GM12878 (cell line): ENCODE results near the gene WDTC1. TPM values are rescaled to one million over a fixed set of nuclear protein-coding genes. Genes with fewer than 3 reads are reported as not detected.
A peak's percentile ranks its signal among the peaks of the same experiment; 100 is the strongest.

ENCODE experiments used
- ATAC-seq: fragments of 200-7000 bp; cut with Tn5 transposase; 3 replicates; pipeline ENCODE4 v1.9.1; 2020; ENCODE audit warnings: mild to moderate bottlenecking, moderate library complexity
- BruUV-seq: library from RNA; stranded (reverse); fragments of 400-500 nt; replicated peaks from 2 replicates; lab custom pipeline; 2021; lab: Mats Ljungman, UMichigan
- CTCF ChIA-PET: fragments of 300-600 bp; sonication (Branson Sonifier 250); formaldehyde crosslinking; extraction: SDS; loops from one replicate; lab custom pipeline; 2021; ENCODE audit warnings: inconsistent platforms; lab: Yijun Ruan, JAX
- POLR2A ChIA-PET: fragments of 350-600 bp; formaldehyde crosslinking; extraction: SDS; loops from one replicate; lab custom pipeline; 2021; ENCODE audit warnings: inconsistent platforms; lab: Charles Lee
- RAD21 ChIA-PET: fragments of 300-600 bp; sonication (Branson Sonifier 250); formaldehyde crosslinking; loops from one replicate; lab custom pipeline; 2023; ENCODE audit warnings: antibody characterized with exemption; ENCODE audit not compliant: unreplicated experiment; lab: Charles Lee
- SMC1A ChIA-PET: fragments of 300-600 bp; sonication (Branson Sonifier 250); formaldehyde crosslinking; loops from one replicate; lab custom pipeline; 2023; ENCODE audit not compliant: unreplicated experiment, uncharacterized antibody; lab: Charles Lee
- DNase-seq: peaks from one replicate; pipeline ENCODE4 v3.0.0-alpha.2; 2011; ENCODE audit warnings: low read depth, low spot score
- FAIRE-seq: peaks from 3 replicates; lab custom pipeline; 2011; peaks lifted over from hg19 to GRCh38; lab: Jason Lieb, UNC
- H2AFZ ChIP-seq: 2 replicates; pipeline ENCODE4 v1.6.0; 2011; ENCODE audit warnings: low read depth, low read length, control low read depth; ENCODE audit not compliant: control insufficient read depth
- H3K27ac ChIP-seq: 2 replicates; pipeline ENCODE4 v1.5.1; 2011; ENCODE audit warnings: control low read depth; ENCODE audit not compliant: control insufficient read depth, insufficient read depth
- H3K27me3 ChIP-seq, 2 experiments: replicated peaks in 1 of 2; 2 replicates each; pipeline versions ENCODE4 v1.6.0 to v1.6.1; 2011; ENCODE audit warnings: low read length in 1 of 2; ENCODE audit not compliant: control insufficient read depth in 2 of 2, insufficient read depth in 2 of 2
- H3K36me3 ChIP-seq, 2 experiments: 2 replicates each; pipeline ENCODE4 v1.5.1; 2011; ENCODE audit warnings: low read length in 1 of 2; ENCODE audit not compliant: control insufficient read depth in 2 of 2, insufficient read depth in 2 of 2
- H3K4me1 ChIP-seq: 2 replicates; pipeline ENCODE4 v1.6.1; 2011; ENCODE audit warnings: mild to moderate bottlenecking, low read length, moderate library complexity, mixed read lengths; ENCODE audit not compliant: control insufficient read depth, insufficient read depth
- H3K4me2 ChIP-seq: 2 replicates; pipeline ENCODE4 v1.6.0; 2011; ENCODE audit warnings: control low read depth; ENCODE audit not compliant: control insufficient read depth, insufficient read depth
- H3K4me3 ChIP-seq: fragments of 200-600 bp; sonication (generic); 2 replicates; pipeline ENCODE4 v1.5.1; 2016
- H3K79me2 ChIP-seq: 2 replicates; pipeline ENCODE4 v1.6.0; 2011; ENCODE audit warnings: low read length; ENCODE audit not compliant: control insufficient read depth, insufficient read depth
- H3K9ac ChIP-seq: 2 replicates; pipeline ENCODE4 v1.8.0; 2011; ENCODE audit warnings: low read length, control low read depth, mixed read lengths; ENCODE audit not compliant: control insufficient read depth, insufficient read depth
- H3K9me3 ChIP-seq: replicated peaks from 3 replicates; pipeline ENCODE4 v1.5.1; 2011; ENCODE audit warnings: mild to moderate bottlenecking, low read length; ENCODE audit not compliant: control insufficient read depth, insufficient read depth
- H4K20me1 ChIP-seq: 2 replicates; pipeline ENCODE4 v1.6.0; 2011; ENCODE audit not compliant: control insufficient read depth, insufficient read depth
- ATF7 ChIP-seq: fragments of 450-650 bp; IDR thresholded peaks from 2 replicates; pipeline ENCODE4 v1.6.1; 2016; ENCODE audit warnings: low read depth, mild to moderate bottlenecking
- DPF2 ChIP-seq: fragments of 450-650 bp; IDR thresholded peaks from 2 replicates; pipeline ENCODE4 v1.6.1; 2017; ENCODE audit warnings: mild to moderate bottlenecking
- EGR1 ChIP-seq, 2 experiments: IDR thresholded peaks; 1 replicate in 1 of 2; 2 replicates in 1 of 2; pipeline ENCODE4 v1.6.1; 2011 to 2012; ENCODE audit warnings: low read depth in 2 of 2, low read length in 2 of 2, borderline replicate concordance in 1 of 2, mild to moderate bottlenecking in 1 of 2, moderate library complexity in 1 of 2
- IKZF2 ChIP-seq, 2 experiments: fragments of 450-650 bp; IDR thresholded peaks; 2 replicates each; pipeline ENCODE4 v1.6.1; 2017; ENCODE audit warnings: mild to moderate bottlenecking in 2 of 2, moderate library complexity in 2 of 2
- LARP7 ChIP-seq: fragments of 450-650 bp; IDR thresholded peaks from 2 replicates; pipeline ENCODE4 v1.6.1; 2017; ENCODE audit warnings: mild to moderate bottlenecking
- NBN ChIP-seq: fragments of 450-650 bp; IDR thresholded peaks from 2 replicates; pipeline ENCODE4 v1.6.1; 2016
- POLR2A ChIP-seq: IDR thresholded peaks from 2 replicates; pipeline ENCODE4 v1.6.1; 2011; ENCODE audit warnings: low read depth, mild to moderate bottlenecking, low read length
- YY1 ChIP-seq: IDR thresholded peaks from 2 replicates; pipeline ENCODE4 v1.6.1; 2011; ENCODE audit warnings: low read depth, mild to moderate bottlenecking, low read length
- WGBS: methylation state at CpG from one replicate; pipeline ENCODE4 v1.1.6; 2016; ENCODE audit warnings: low lambda C conversion rate; ENCODE audit not compliant: insufficient replicate concordance, insufficient coverage; ENCODE audit errors: missing lambda C conversion rate; 5-methylcytosine and 5-hydroxymethylcytosine counted together
- in situ Hi-C: fragments of 300-500 bp; cut with MboI; formaldehyde crosslinking; loops from 9 replicates; pipeline ENCODE4 v1.14.3; 2018; ENCODE audit warnings: mixed read lengths
- intact Hi-C: fragments of 100-400 bp; cut with micrococcal nuclease; formaldehyde crosslinking; loops from one replicate; pipeline ENCODE4 v1.14.2; 2022; ENCODE audit not compliant: unreplicated experiment
- polyA plus RNA-seq, 11 experiments: library from polyadenylated mRNA; depleted of rRNA in 4 of 11; unstranded in 6 of 11; stranded (reverse) in 5 of 11; fragments of >200 nt; fragmentation: Nextera tagmentation in 4 of 11; fragmentation: Illumina TruSeq in 1 of 11; extraction: Ambion mirVana in 4 of 11; extraction: Trizol in 1 of 11; gene quantifications; 1 replicate in 1 of 11; 2 replicates in 10 of 11; pipeline versions ENCODE4 v1.2.1 to v1.2.3, GENCODE V29; 2011 to 2016; ENCODE audit warnings: inconsistent platforms in 2 of 11, missing spikeins in 2 of 11, low read depth in 1 of 11
- total RNA-seq, 4 experiments: library from RNA; depleted of rRNA in 3 of 4; stranded (reverse); fragments of >200 nt in 3 of 4; fragmentation: Illumina TruSeq in 1 of 4; extraction: Trizol in 1 of 4; gene quantifications; 2 replicates each; pipeline versions ENCODE4 v1.2.1 to v1.2.3, GENCODE V29; 2013 to 2021
- TF ChIP-seq, protein P1 (sequence below): fragments of 450-650 bp; IDR thresholded peaks from 2 replicates; pipeline ENCODE4 v1.6.1; 2018; ENCODE audit warnings: mild to moderate bottlenecking, low read depth, moderate library complexity; ENCODE audit not compliant: partially characterized antibody
- TF ChIP-seq, protein P2 (sequence below): fragments of 450-650 bp; IDR thresholded peaks from 2 replicates; pipeline ENCODE4 v1.6.1; 2014; ENCODE audit warnings: mild to moderate bottlenecking
- TF ChIP-seq, protein P3 (sequence below): fragments of 450-650 bp; IDR thresholded peaks from 2 replicates; pipeline ENCODE4 v1.6.1; 2016; ENCODE audit warnings: mild to moderate bottlenecking
- TF ChIP-seq, protein P4 (sequence below): fragments of 450-650 bp; IDR thresholded peaks from 2 replicates; pipeline ENCODE4 v1.6.1; 2016; ENCODE audit warnings: mild to moderate bottlenecking
- TF ChIP-seq, protein P5 (sequence below): fragments of 450-650 bp; IDR thresholded peaks from 2 replicates; pipeline ENCODE4 v1.6.1; 2018; ENCODE audit warnings: borderline replicate concordance, mild to moderate bottlenecking; ENCODE audit not compliant: partially characterized antibody

Gene WDTC1
- total and polyA plus RNA-seq, 10 of the 15 experiments (the other 5 are each of a cell fraction or from before 2014, with no cell fraction given): 0.21 to 28.7 (median 7.6) TPM

DNA sequence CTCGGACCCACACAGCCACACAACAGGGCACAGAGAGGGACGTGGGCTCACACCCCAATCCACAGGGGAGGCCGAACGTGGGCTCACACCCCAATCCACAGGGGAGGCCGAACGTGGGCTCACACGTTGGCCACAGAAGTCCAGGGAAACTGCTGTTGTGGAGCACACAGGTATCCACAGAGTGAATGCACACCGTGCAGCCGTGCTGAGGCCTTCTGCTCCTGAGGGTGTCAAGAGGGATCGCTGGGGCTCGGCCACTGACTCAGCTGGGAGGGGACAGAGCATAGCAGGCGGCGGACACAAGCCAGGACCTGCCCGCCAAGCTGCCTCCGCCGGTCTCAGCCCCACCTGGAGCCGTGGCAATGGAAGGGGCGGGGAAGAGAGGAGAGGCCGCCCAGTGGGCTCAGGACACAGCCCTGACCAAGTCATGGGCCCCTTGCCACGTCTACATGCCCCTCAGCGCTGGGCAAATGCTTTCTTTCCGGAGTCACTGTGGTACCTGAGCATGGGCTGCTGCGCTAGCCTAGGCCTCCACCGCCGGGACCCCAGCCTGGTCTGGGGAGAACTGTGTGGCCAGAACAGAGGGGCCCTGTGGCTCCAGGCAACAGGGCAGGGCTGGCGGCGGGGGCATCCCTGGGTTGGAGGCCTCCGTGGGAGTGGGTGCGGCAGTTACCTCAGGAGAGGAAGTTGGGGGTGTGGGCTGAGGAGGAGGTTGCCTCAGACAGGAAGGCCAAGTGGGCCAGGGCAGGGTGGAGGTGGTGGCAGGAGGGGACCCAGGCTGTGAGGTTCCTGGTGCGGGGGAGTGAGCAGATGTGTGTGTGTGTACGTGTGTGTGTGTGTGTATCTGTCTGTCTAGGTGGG lies 108.6 kb downstream of the WDTC1 start:
- intact Hi-C loops (no loop called here), in situ Hi-C loops (no loop called here)
- H3K9ac ChIP-seq: peak overlapping the region; percentile 79
- RAD21 ChIA-PET: interaction anchor here (0.9 kb wide), 1 partner anchor 38 kb away, joined by 3 read pairs; no protein-coding TSS in a partner anchor
- peaks cover 33% of the 10 kb centered on the region for H3K4me1 ChIP-seq
- no peaks in the 10 kb centered on the region for H4K20me1 ChIP-seq
- peak overlapping the region; percentile 74 for H2AFZ ChIP-seq
- H3K4me2 ChIP-seq: peak overlapping the region; percentile 70
- peak overlapping the region; percentile 72 for H3K4me3 ChIP-seq
- peak overlapping the region; percentile 73 for H3K27ac ChIP-seq
- FAIRE-seq (peak; percentile 75), DNase-seq (no peak), ATAC-seq (peak; percentile 58)
- BruUV-seq: no TSS peak
- H3K36me3 ChIP-seq: no peaks in the 10 kb centered on the region
- H3K27me3 ChIP-seq: no peaks in the 10 kb centered on the region
- WGBS: under 1% methylated on average over 31 of the region's 31 CpGs
- peaks cover 5% of the 10 kb centered on the region for H3K79me2 ChIP-seq
- POLR2A ChIA-PET: interaction anchor here (1.3 to 2.2 kb wide), 3 partner anchors 20 to 23 kb away, joined by 4 to 8 read pairs (median 6); no protein-coding TSS in a partner anchor
- H3K9me3 ChIP-seq: no peaks in the 10 kb centered on the region
- SMC1A ChIA-PET: interaction anchor here (1.0 to 1.5 kb wide), 4 partner anchors 22 to 214 kb away, joined by 3 to 6 read pairs (median 3); no protein-coding TSS in a partner anchor
- CTCF ChIA-PET: interaction anchor here (0.7 to 3.5 kb wide), 10 partner anchors 10 to 214 kb away, joined by 3 to 23 read pairs (median 4); no protein-coding TSS in a partner anchor
- TF ChIP-seq DPF2 (0 out of 2 replicates have a peak, but pooled peaks have one; percentile 36), EGR1 (IDR thresholded peaks at IDR 0.05; ENCODE audit: borderline replicate concordance in 1 of 2, low read depth in 2 of 2, low read length in 2 of 2) (peak in 1 of 2 experiments; percentile 93; a peak in 2 of 3 replicates), ATF7 (peak; percentile 51), LARP7 (0 out of 2 replicates have a peak, but pooled peaks have one; percentile 9), NBN (0 out of 2 replicates have a peak, but pooled peaks have one; percentile 35), POLR2A (peak; percentile 50), IKZF2 (IDR thresholded peaks at IDR 0.05) (peak in 1 of 2 experiments; percentile 32; a peak in 1 of 4 replicates), YY1 (0 out of 2 replicates have a peak, but pooled peaks have one; percentile 21)
- TF ChIP-seq, protein P1, sequence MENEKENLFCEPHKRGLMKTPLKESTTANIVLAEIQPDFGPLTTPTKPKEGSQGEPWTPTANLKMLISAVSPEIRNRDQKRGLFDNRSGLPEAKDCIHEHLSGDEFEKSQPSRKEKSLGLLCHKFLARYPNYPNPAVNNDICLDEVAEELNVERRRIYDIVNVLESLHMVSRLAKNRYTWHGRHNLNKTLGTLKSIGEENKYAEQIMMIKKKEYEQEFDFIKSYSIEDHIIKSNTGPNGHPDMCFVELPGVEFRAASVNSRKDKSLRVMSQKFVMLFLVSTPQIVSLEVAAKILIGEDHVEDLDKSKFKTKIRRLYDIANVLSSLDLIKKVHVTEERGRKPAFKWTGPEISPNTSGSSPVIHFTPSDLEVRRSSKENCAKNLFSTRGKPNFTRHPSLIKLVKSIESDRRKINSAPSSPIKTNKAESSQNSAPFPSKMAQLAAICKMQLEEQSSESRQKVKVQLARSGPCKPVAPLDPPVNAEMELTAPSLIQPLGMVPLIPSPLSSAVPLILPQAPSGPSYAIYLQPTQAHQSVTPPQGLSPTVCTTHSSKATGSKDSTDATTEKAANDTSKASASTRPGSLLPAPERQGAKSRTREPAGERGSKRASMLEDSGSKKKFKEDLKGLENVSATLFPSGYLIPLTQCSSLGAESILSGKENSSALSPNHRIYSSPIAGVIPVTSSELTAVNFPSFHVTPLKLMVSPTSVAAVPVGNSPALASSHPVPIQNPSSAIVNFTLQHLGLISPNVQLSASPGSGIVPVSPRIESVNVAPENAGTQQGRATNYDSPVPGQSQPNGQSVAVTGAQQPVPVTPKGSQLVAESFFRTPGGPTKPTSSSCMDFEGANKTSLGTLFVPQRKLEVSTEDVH: no peak
- TF ChIP-seq, protein P2, sequence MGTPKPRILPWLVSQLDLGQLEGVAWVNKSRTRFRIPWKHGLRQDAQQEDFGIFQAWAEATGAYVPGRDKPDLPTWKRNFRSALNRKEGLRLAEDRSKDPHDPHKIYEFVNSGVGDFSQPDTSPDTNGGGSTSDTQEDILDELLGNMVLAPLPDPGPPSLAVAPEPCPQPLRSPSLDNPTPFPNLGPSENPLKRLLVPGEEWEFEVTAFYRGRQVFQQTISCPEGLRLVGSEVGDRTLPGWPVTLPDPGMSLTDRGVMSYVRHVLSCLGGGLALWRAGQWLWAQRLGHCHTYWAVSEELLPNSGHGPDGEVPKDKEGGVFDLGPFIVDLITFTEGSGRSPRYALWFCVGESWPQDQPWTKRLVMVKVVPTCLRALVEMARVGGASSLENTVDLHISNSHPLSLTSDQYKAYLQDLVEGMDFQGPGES: 0 out of 2 replicates have a peak, but pooled peaks have one; percentile 33
- TF ChIP-seq, protein P3, sequence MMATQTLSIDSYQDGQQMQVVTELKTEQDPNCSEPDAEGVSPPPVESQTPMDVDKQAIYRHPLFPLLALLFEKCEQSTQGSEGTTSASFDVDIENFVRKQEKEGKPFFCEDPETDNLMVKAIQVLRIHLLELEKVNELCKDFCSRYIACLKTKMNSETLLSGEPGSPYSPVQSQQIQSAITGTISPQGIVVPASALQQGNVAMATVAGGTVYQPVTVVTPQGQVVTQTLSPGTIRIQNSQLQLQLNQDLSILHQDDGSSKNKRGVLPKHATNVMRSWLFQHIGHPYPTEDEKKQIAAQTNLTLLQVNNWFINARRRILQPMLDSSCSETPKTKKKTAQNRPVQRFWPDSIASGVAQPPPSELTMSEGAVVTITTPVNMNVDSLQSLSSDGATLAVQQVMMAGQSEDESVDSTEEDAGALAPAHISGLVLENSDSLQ: peak; percentile 20
- TF ChIP-seq, protein P4, sequence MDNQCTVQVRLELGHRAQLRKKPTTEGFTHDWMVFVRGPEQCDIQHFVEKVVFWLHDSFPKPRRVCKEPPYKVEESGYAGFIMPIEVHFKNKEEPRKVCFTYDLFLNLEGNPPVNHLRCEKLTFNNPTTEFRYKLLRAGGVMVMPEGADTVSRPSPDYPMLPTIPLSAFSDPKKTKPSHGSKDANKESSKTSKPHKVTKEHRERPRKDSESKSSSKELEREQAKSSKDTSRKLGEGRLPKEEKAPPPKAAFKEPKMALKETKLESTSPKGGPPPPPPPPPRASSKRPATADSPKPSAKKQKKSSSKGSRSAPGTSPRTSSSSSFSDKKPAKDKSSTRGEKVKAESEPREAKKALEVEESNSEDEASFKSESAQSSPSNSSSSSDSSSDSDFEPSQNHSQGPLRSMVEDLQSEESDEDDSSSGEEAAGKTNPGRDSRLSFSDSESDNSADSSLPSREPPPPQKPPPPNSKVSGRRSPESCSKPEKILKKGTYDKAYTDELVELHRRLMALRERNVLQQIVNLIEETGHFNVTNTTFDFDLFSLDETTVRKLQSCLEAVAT: peak; percentile 37; the same call in 1 of the 2 replicates
- TF ChIP-seq, protein P5, sequence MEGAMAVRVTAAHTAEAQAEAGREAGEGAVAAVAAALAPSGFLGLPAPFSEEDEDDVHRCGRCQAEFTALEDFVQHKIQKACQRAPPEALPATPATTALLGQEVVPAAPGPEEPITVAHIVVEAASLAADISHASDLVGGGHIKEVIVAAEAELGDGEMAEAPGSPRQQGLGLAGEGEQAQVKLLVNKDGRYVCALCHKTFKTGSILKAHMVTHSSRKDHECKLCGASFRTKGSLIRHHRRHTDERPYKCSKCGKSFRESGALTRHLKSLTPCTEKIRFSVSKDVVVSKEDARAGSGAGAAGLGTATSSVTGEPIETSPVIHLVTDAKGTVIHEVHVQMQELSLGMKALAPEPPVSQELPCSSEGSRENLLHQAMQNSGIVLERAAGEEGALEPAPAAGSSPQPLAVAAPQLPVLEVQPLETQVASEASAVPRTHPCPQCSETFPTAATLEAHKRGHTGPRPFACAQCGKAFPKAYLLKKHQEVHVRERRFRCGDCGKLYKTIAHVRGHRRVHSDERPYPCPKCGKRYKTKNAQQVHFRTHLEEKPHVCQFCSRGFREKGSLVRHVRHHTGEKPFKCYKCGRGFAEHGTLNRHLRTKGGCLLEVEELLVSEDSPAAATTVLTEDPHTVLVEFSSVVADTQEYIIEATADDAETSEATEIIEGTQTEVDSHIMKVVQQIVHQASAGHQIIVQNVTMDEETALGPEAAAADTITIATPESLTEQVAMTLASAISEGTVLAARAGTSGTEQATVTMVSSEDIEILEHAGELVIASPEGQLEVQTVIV: no peak
